Suprapubic skin (tissue), 3 donors: ENCODE results near the gene PRICKLE2.

Experiments
- CTCF ChIP-seq, 2 donors: fragments of 200-600 bp in 1 of 2; fragments of 450-650 bp in 1 of 2; sonication (generic) in 1 of 2; IDR thresholded peaks; one replicate each; pipeline ENCODE4 v1.5.1; 2016 to 2019; ENCODE audit warnings: antibody characterized with exemption in 2 of 2, mild to moderate bottlenecking in 1 of 2, moderate library complexity in 1 of 2
- POLR2A ChIP-seq, 2 donors: fragments of 450-650 bp; IDR thresholded peaks; one replicate each; pipeline ENCODE4 v1.6.1; 2017; ENCODE audit warnings: antibody characterized with exemption in 2 of 2, mild to moderate bottlenecking in 2 of 2, moderate library complexity in 2 of 2

DNA sequence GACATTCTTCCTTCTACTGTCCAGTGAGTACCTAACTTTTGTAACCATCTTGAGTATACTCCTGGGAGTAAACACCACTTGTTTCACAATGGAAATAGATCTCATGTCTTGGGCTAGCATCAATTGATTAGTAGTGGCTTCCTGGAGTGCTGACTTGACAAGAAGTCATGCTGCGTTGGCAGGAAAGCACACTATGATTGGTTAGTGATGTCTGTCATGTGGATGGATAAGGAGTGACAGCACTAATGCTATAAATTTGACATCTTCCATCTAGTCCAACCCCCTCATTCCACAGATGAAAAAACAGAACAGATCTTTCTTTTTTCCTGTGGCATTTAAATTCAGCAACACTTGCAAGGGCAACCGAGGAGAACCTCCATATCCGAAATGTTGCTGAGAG is 47.6 kb upstream of the PRICKLE2 start:
- TF ChIP-seq CTCF (IDR thresholded peaks at IDR 0.05) (no peak), POLR2A (IDR thresholded peaks at IDR 0.05) (no peak)
